A549 (cell line): ENCODE data around the gene DDX39B. TPM values are rescaled to one million over a fixed set of nuclear protein-coding genes. Genes with fewer than 3 reads are reported as not detected.

Source experiments
- ATAC-seq, 2 experiments: fragments of 200-7000 bp in 1 of 2; fragments of >200 bp in 1 of 2; cut with Nextera tagmentation in 1 of 2; cut with Tn5 transposase in 1 of 2; 3 replicates each; pipeline versions ENCODE4 v1.8.0 to v1.9.1; 2018 to 2020; ENCODE audit warnings: mild to moderate bottlenecking in 1 of 2, moderate library complexity in 1 of 2
- CTCF ChIA-PET: fragments of 300-600 bp; sonication (Branson Sonifier 250); formaldehyde crosslinking; extraction: SDS; loops from one replicate; lab custom pipeline; 2021; ENCODE audit warnings: antibody characterized with exemption, inconsistent platforms; lab: Yijun Ruan, JAX
- POLR2A ChIA-PET: fragments of 350-600 bp; formaldehyde crosslinking; extraction: SDS; loops from one replicate; lab custom pipeline; 2021; ENCODE audit warnings: antibody characterized with exemption, inconsistent platforms; lab: Yijun Ruan, JAX
- DNase-seq, 2 experiments: peaks; one replicate each; pipeline versions ENCODE4 v3.0.0 to v3.0.0-alpha.2; 2011 to 2016; ENCODE audit warnings: low read depth in 1 of 2, low spot score in 1 of 2
- FAIRE-seq: peaks from 2 replicates; lab custom pipeline; 2011; peaks lifted over from hg19 to GRCh38; lab: Jason Lieb, UNC
- H3K27ac ChIP-seq, 2 experiments: fragments of >200 bp; sonication (Bioruptor Twin); formaldehyde crosslinking; 3 replicates each; pipeline ENCODE4 v1.5.1; 2016 to 2017
- H3K4me1 ChIP-seq: fragments of >200 bp; sonication (Bioruptor Twin); formaldehyde crosslinking; 3 replicates; pipeline ENCODE4 v1.6.1; 2016
- H3K4me2 ChIP-seq: fragments of >200 bp; sonication (Bioruptor Twin); formaldehyde crosslinking; 3 replicates; pipeline ENCODE4 v1.6.1; 2016
- H3K4me3 ChIP-seq: fragments of >200 bp; sonication (Bioruptor Twin); formaldehyde crosslinking; 3 replicates; pipeline ENCODE4 v1.5.1; 2016
- H3K9me3 ChIP-seq: fragments of >200 bp; sonication (Bioruptor Twin); formaldehyde crosslinking; 3 replicates; pipeline ENCODE4 v1.6.1; 2016
- ATOH8 ChIP-seq: fragments of 250-450 bp; sonication (Bioruptor Pico); IDR thresholded peaks from 2 replicates; pipeline ENCODE4 v1.5.0; 2020; ENCODE audit warnings: low read depth, mild to moderate bottlenecking, moderate library complexity
- CHD4 ChIP-seq: fragments of 200-600 bp; sonication (generic); IDR thresholded peaks from 2 replicates; pipeline ENCODE4 v1.6.1; 2016; ENCODE audit warnings: antibody characterized with exemption, mild to moderate bottlenecking, borderline replicate concordance
- E2F6 ChIP-seq: IDR thresholded peaks from 2 replicates; pipeline ENCODE4 v1.6.1; 2012; ENCODE audit warnings: low read depth, borderline replicate concordance
- EP300 ChIP-seq, 2 experiments: fragments of >200 bp; sonication (Bioruptor Twin); formaldehyde crosslinking; IDR thresholded peaks; 2 replicates in 1 of 2; 3 replicates in 1 of 2; pipeline ENCODE4 v1.6.1; 2016 to 2017
- ESRRA ChIP-seq: fragments of 150-350 bp; IDR thresholded peaks from 2 replicates; pipeline ENCODE4 v1.6.1; 2014; ENCODE audit warnings: mild to moderate bottlenecking, low read length, borderline replicate concordance
- GATA3 ChIP-seq: IDR thresholded peaks from 2 replicates; pipeline ENCODE4 v1.6.1; 2012; ENCODE audit warnings: borderline replicate concordance
- HDAC2 ChIP-seq: fragments of 200-600 bp; sonication (generic); IDR thresholded peaks from 2 replicates; pipeline ENCODE4 v1.6.1; 2016
- HES2 ChIP-seq: fragments of >200 bp; sonication (Bioruptor Twin); formaldehyde crosslinking; IDR thresholded peaks from 2 replicates; pipeline ENCODE4 v1.6.1; 2016
- KDM5A ChIP-seq: fragments of 200-600 bp; sonication (generic); IDR thresholded peaks from 2 replicates; pipeline ENCODE4 v1.6.1; 2016; ENCODE audit warnings: antibody characterized with exemption, mild to moderate bottlenecking
- MAFK ChIP-seq: fragments of 450-650 bp; IDR thresholded peaks from 2 replicates; pipeline ENCODE4 v1.6.1; 2014; ENCODE audit not compliant: partially characterized antibody
- MAX ChIP-seq: IDR thresholded peaks from 2 replicates; pipeline ENCODE4 v1.6.1; 2012
- MAZ ChIP-seq: fragments of 150-350 bp; IDR thresholded peaks from 2 replicates; pipeline ENCODE4 v1.6.1; 2014; ENCODE audit warnings: antibody characterized with exemption, low read depth, low read length, borderline replicate concordance
- POLR2A ChIP-seq: IDR thresholded peaks from 2 replicates; pipeline ENCODE4 v1.6.1; 2012; ENCODE audit warnings: mild to moderate bottlenecking, low read length
- RCOR1 ChIP-seq: fragments of 150-350 bp; IDR thresholded peaks from 2 replicates; pipeline ENCODE4 v1.6.1; 2014; ENCODE audit warnings: antibody characterized with exemption, low read length, low read depth
- SMC3 ChIP-seq: fragments of >200 bp; sonication (Bioruptor Twin); formaldehyde crosslinking; IDR thresholded peaks from 3 replicates; pipeline ENCODE4 v1.6.1; 2018; ENCODE audit warnings: inconsistent platforms
- SREBF2 ChIP-seq: fragments of 450-650 bp; IDR thresholded peaks from 2 replicates; pipeline ENCODE4 v1.6.1; 2014; ENCODE audit warnings: mild to moderate bottlenecking, moderate library complexity
- TFCP2L1 ChIP-seq: fragments of 250-450 bp; sonication (Bioruptor Pico); IDR thresholded peaks from 2 replicates; pipeline ENCODE4 v1.5.0; 2021; ENCODE audit warnings: mild to moderate bottlenecking
- TP53 ChIP-seq: fragments of 250-450 bp; sonication (Bioruptor Pico); IDR thresholded peaks from 2 replicates; pipeline ENCODE4 v1.5.0; 2021; ENCODE audit warnings: mild to moderate bottlenecking, moderate library complexity
- USF2 ChIP-seq: fragments of 450-650 bp; IDR thresholded peaks from 2 replicates; pipeline ENCODE4 v1.6.1; 2014; ENCODE audit warnings: antibody characterized with exemption
- ZNF302 ChIP-seq: fragments of 250-450 bp; sonication (Bioruptor Pico); IDR thresholded peaks from 2 replicates; pipeline ENCODE4 v1.9.0; 2021; ENCODE audit warnings: inconsistent platforms, mild to moderate bottlenecking, moderate library complexity
- WGBS: methylation state at CpG from one replicate; pipeline ENCODE4 v1.1.6; 2017; ENCODE audit errors: missing lambda C conversion rate; 5-methylcytosine and 5-hydroxymethylcytosine counted together
- polyA plus RNA-seq, 4 experiments: library from polyadenylated mRNA; depleted of rRNA in 3 of 4; stranded (reverse); fragments of >200 nt; fragmentation: RNase III in 1 of 4; extraction: RNeasy Plus Mini Kit Qiagen cat#74134 plus additional on column Dnase treatment in 1 of 4; gene quantifications; 2 replicates in 3 of 4; 3 replicates in 1 of 4; pipeline ENCODE4 v1.2.3, GENCODE V29; 2011 to 2017

Gene DDX39B
- polyA plus RNA-seq, 2 of the 4 experiments (the other 2 are of a cell fraction): 267 to 441 TPM

- H3K27ac ChIP-seq: no peak overlapping the region
- no peak for ATAC-seq
- no peaks in the 10 kb centered on the region for H3K9me3 ChIP-seq
- H3K4me2 ChIP-seq: no peak overlapping the region
- TF ChIP-seq CHD4: no peak
- no peak for TF ChIP-seq KDM5A
- no peak for TF ChIP-seq E2F6
- no peak for TF ChIP-seq GATA3
- TF ChIP-seq ZNF302: no peak
- no peak for TF ChIP-seq MAFK
- TF ChIP-seq, all 56 proteins: peak for 0
- DNase-seq (no peak), FAIRE-seq (no peak)
- Histone ChIP-seq H3K4me1 (no peaks in the 10 kb centered on the region), H3K4me3 (no peak overlapping the region)
- CTCF ChIA-PET: interaction anchor here (1.4 to 18.3 kb wide), 5 partner anchors 8 to 29 kb away, joined by 4 to 338 read pairs (median 19); partner anchors contain the start of genes ATP6V1G2, NCR3 and NFKBIL1
- POLR2A ChIA-PET: no interaction called here
- WGBS: 78% methylated on average over 8 of the region's 8 CpGs
Observed at GRCh38 chr6:31575952-31576685, 34.3 kb upstream of the DDX39B start.

- no peaks in the 10 kb centered on the region for H3K4me1 ChIP-seq
- POLR2A ChIA-PET: no interaction called here
- DNase-seq: no peak
- FAIRE-seq: no peak
- WGBS: 80% methylated on average over 10 of the region's 19 CpGs
- no peak within 1 kb of the TSS for H3K4me3 ChIP-seq
- TF ChIP-seq USF2 (no peak), TP53 (CRISPR knock-in tag) (no peak), MAX (no peak), TFCP2L1 (CRISPR knock-in tag) (no peak), HDAC2 (no peak), SMC3 (no peak), ESRRA (no peak), HES2 (no peak), SREBF2 (no peak), MAFK (no peak)
- TF ChIP-seq, all 56 proteins: peak for 0
- Histone ChIP-seq H3K9me3 (no peaks in the 10 kb centered on the region), H3K27ac (no peak within 1 kb of the TSS), H3K4me2 (no peak within 1 kb of the TSS)
- no peak for ATAC-seq
- CTCF ChIA-PET: interaction anchor here (1.4 to 18.3 kb wide), 4 partner anchors 9 to 29 kb away, joined by 4 to 338 read pairs (median 18); partner anchors contain the start of genes ATP6V1G2, NCR3 and NFKBIL1
Observed at GRCh38 chr6:31575335-31575901, 33.6 kb upstream of the DDX39B start, which contains the start of gene TNF. Gene TNF (plus strand): TSS chr6:31575565. CDS start chr6:31575742, 177 bp downstream.

GRCh38 chr6:31574106-31575061 lies 32.6 kb upstream of the DDX39B start:
- FAIRE-seq (no peak), ATAC-seq (peak in 1 of 2 experiments; percentile 17; a peak in 1 of 6 replicates), DNase-seq (no peak)
- ChIA-PET POLR2A (no interaction called here), CTCF (interaction anchor here (1.0 to 18.3 kb wide), 5 partner anchors 9 to 28 kb away, joined by 3 to 338 read pairs (median 18); partner anchors contain the start of genes ATP6V1G2, NCR3 and NFKBIL1)
- WGBS: 62% methylated on average over 14 of the region's 14 CpGs
- Histone ChIP-seq H3K27ac (no peak overlapping the region), H3K4me1 (no peaks in the 10 kb centered on the region), H3K9me3 (no peaks in the 10 kb centered on the region), H3K4me3 (no peak overlapping the region), H3K4me2 (no peak overlapping the region)
- TF ChIP-seq RCOR1: no peak
- TF ChIP-seq MAX: no peak
- no peak for TF ChIP-seq ZNF302
- no peak for TF ChIP-seq MAZ
- no peak for TF ChIP-seq EP300 (IDR thresholded peaks at IDR 0.05)
- no peak for TF ChIP-seq ATOH8 (CRISPR knock-in tag)
- no peak for TF ChIP-seq POLR2A
